MM.1S (cell line): ENCODE data around the gene CNTN5.

ENCODE experiments used
- EZH2phosphoT487 ChIP-seq: fragments of 300-600 bp; sonication (generic); IDR thresholded peaks from 2 replicates; pipeline ENCODE4 v1.6.1; 2018; ENCODE audit warnings: antibody characterized with exemption, low read length
- TF ChIP-seq, protein P1 (sequence below): fragments of 300-600 bp; sonication (generic); IDR thresholded peaks from 2 replicates; pipeline ENCODE4 v1.5.1; 2016; ENCODE audit warnings: antibody characterized with exemption, low read length, mixed read lengths

DNA sequence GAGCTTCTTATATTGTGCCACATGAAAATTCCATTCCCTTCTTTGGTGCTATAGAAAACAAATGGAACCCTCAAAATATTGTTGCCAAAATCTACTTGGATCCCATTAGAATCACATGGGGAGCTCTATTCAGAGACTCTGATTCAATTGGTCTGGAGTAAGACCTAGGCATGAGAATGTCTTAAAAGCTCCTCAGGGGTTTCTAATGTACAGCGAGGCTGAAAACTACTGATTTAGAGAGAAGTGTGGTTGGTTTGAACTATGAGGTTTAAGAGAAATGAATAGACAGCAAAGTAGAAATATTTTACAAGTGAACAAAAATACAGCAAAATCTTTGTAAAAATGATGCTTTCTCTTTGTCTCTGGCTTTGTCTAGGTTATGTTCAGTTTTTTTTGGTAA lies 514.7 kb downstream of the CNTN5 start:
- TF ChIP-seq EZH2phosphoT487 = no peak
- TF ChIP-seq, protein P1, sequence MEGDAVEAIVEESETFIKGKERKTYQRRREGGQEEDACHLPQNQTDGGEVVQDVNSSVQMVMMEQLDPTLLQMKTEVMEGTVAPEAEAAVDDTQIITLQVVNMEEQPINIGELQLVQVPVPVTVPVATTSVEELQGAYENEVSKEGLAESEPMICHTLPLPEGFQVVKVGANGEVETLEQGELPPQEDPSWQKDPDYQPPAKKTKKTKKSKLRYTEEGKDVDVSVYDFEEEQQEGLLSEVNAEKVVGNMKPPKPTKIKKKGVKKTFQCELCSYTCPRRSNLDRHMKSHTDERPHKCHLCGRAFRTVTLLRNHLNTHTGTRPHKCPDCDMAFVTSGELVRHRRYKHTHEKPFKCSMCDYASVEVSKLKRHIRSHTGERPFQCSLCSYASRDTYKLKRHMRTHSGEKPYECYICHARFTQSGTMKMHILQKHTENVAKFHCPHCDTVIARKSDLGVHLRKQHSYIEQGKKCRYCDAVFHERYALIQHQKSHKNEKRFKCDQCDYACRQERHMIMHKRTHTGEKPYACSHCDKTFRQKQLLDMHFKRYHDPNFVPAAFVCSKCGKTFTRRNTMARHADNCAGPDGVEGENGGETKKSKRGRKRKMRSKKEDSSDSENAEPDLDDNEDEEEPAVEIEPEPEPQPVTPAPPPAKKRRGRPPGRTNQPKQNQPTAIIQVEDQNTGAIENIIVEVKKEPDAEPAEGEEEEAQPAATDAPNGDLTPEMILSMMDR = no peak
